Upper lobe of left lung (tissue), 4 donors: ENCODE measurements around the gene CNOT6L.

Experiments used
- EP300 ChIP-seq, 4 donors: sonication (generic); formaldehyde crosslinking; IDR thresholded peaks; one replicate each; pipeline ENCODE4 v1.5.1; 2017; ENCODE audit warnings: antibody characterized with exemption in 4 of 4, control low read depth in 2 of 4
- POLR2A ChIP-seq, 4 donors: fragments of 450-650 bp; IDR thresholded peaks; one replicate each; pipeline ENCODE4 v1.5.1; 2016 to 2017; ENCODE audit warnings: antibody characterized with exemption in 4 of 4, mild to moderate bottlenecking in 2 of 4
- POLR2AphosphoS5 ChIP-seq, 2 donors: sonication (generic); formaldehyde crosslinking; IDR thresholded peaks; one replicate each; pipeline ENCODE4 v1.5.1; 2017; ENCODE audit warnings: antibody characterized with exemption in 2 of 2
- TF ChIP-seq, protein P1 (sequence below), 6 experiments: fragments of 450-650 bp in 4 of 6; fragments of 200-600 bp in 2 of 6; sonication (generic) in 2 of 6; IDR thresholded peaks; one replicate each; pipeline ENCODE4 v1.5.1; 2016 to 2019; ENCODE audit warnings: antibody characterized with exemption in 6 of 6

GRCh38 chr4:77865259-77865658 is 46.1 kb upstream of the CNOT6L start:
- TF ChIP-seq, protein P1, sequence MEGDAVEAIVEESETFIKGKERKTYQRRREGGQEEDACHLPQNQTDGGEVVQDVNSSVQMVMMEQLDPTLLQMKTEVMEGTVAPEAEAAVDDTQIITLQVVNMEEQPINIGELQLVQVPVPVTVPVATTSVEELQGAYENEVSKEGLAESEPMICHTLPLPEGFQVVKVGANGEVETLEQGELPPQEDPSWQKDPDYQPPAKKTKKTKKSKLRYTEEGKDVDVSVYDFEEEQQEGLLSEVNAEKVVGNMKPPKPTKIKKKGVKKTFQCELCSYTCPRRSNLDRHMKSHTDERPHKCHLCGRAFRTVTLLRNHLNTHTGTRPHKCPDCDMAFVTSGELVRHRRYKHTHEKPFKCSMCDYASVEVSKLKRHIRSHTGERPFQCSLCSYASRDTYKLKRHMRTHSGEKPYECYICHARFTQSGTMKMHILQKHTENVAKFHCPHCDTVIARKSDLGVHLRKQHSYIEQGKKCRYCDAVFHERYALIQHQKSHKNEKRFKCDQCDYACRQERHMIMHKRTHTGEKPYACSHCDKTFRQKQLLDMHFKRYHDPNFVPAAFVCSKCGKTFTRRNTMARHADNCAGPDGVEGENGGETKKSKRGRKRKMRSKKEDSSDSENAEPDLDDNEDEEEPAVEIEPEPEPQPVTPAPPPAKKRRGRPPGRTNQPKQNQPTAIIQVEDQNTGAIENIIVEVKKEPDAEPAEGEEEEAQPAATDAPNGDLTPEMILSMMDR (IDR thresholded peaks at IDR 0.05): no peak
- TF ChIP-seq POLR2A (IDR thresholded peaks at IDR 0.05) (no peak), POLR2AphosphoS5 (IDR thresholded peaks at IDR 0.05) (no peak), EP300 (IDR thresholded peaks at IDR 0.05) (no peak)
